ENCODE results near the gene ITPR1.
A peak's percentile ranks its signal among the peaks of the same experiment; 100 is the strongest.

The ITPR1 gene

GRCh38 chr3:4582624-4583023 is 89.5 kb downstream of the ITPR1 start:
- no peak overlapping the region for H3K27ac ChIP-seq (ENCODE audit: extremely low read depth, low read depth, low read length)
- H3K4me1 ChIP-seq (ENCODE audit: control insufficient read depth, insufficient read depth, low read length), result no peaks in the 10 kb centered on the region
- TF ChIP-seq ZXDB (tag by site-specific recombination; IDR thresholded peaks at IDR 0.05), result no peak
- no peak for TF ChIP-seq GLI2 (tag by site-specific recombination; IDR thresholded peaks at IDR 0.05; ENCODE audit: borderline replicate concordance, low read depth)
- TF ChIP-seq ZNF529 (tag by site-specific recombination; IDR thresholded peaks at IDR 0.05; ENCODE audit: insufficient replicate concordance), result no peak
- 0 out of 2 replicates have a peak, but pooled peaks have one; percentile 8 for TF ChIP-seq TRIM28 (IDR thresholded peaks at IDR 0.05; ENCODE audit: borderline replicate concordance, low read length)
- H3K4me3 ChIP-seq (ENCODE audit: low read depth, low read length), result no peak overlapping the region
- ChIA-PET POLR2A (no interaction called here), CTCF (interaction anchor here (0.7 to 0.9 kb wide), 2 partner anchors 65 to 89 kb away, joined by 3 to 4 read pairs; partner anchors contain the start of gene ITPR1)
- H3K36me3 ChIP-seq (ENCODE audit: control insufficient read depth in 2 of 2, insufficient read depth in 1 of 2, low read length in 2 of 2), result no peaks in the 10 kb centered on the region
- H3K9me3 ChIP-seq (ENCODE audit: control insufficient read depth, insufficient read depth, low read depth, low read length), result no peaks in the 10 kb centered on the region

GRCh38 chr3:4583416-4583815 is 90.3 kb downstream of the ITPR1 start:
- ChIA-PET POLR2A (interaction anchor here (0.5 kb wide), 1 partner anchor 28 kb away, joined by 3 read pairs; no protein-coding TSS in a partner anchor), CTCF (interaction anchor here (0.7 kb wide), 1 partner anchor 90 kb away, joined by 4 read pairs; the partner anchor contains the start of gene ITPR1)
- no peaks in the 10 kb centered on the region for H3K9me3 ChIP-seq (ENCODE audit: control insufficient read depth, insufficient read depth, low read depth, low read length)
- TF ChIP-seq ZBTB20 (tag by site-specific recombination; IDR thresholded peaks at IDR 0.05) (0 out of 2 replicates have a peak, but pooled peaks have one; percentile 27), ZNF544 (tag by site-specific recombination; IDR thresholded peaks at IDR 0.05) (no peak), ZNF16 (tag by site-specific recombination; IDR thresholded peaks at IDR 0.05; ENCODE audit: low read depth) (no peak), BCL6B (tag by site-specific recombination; IDR thresholded peaks at IDR 0.05) (peak; percentile 68), ZNF140 (tag by site-specific recombination; IDR thresholded peaks at IDR 0.05) (no peak)
- TF ChIP-seq, protein P1, sequence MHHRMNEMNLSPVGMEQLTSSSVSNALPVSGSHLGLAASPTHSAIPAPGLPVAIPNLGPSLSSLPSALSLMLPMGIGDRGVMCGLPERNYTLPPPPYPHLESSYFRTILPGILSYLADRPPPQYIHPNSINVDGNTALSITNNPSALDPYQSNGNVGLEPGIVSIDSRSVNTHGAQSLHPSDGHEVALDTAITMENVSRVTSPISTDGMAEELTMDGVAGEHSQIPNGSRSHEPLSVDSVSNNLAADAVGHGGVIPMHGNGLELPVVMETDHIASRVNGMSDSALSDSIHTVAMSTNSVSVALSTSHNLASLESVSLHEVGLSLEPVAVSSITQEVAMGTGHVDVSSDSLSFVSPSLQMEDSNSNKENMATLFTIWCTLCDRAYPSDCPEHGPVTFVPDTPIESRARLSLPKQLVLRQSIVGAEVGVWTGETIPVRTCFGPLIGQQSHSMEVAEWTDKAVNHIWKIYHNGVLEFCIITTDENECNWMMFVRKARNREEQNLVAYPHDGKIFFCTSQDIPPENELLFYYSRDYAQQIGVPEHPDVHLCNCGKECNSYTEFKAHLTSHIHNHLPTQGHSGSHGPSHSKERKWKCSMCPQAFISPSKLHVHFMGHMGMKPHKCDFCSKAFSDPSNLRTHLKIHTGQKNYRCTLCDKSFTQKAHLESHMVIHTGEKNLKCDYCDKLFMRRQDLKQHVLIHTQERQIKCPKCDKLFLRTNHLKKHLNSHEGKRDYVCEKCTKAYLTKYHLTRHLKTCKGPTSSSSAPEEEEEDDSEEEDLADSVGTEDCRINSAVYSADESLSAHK (tag by site-specific recombination; IDR thresholded peaks at IDR 0.05), result peak; percentile 47; the same call in 1 of the 2 replicates
- no peaks in the 10 kb centered on the region for H3K36me3 ChIP-seq (ENCODE audit: control insufficient read depth in 2 of 2, insufficient read depth in 1 of 2, low read length in 2 of 2)
- no peaks in the 10 kb centered on the region for H3K4me1 ChIP-seq (ENCODE audit: control insufficient read depth, insufficient read depth, low read length)
- no peak overlapping the region for H3K27ac ChIP-seq (ENCODE audit: extremely low read depth, low read depth, low read length)
- H3K4me3 ChIP-seq (ENCODE audit: low read depth, low read length), result no peak overlapping the region

- no peaks in the 10 kb centered on the region for H3K4me1 ChIP-seq (ENCODE audit: control insufficient read depth, insufficient read depth, low read length)
- H3K36me3 ChIP-seq (ENCODE audit: control insufficient read depth in 2 of 2, insufficient read depth in 1 of 2, low read length in 2 of 2), result no peaks in the 10 kb centered on the region
- no peaks in the 10 kb centered on the region for H3K9me3 ChIP-seq (ENCODE audit: control insufficient read depth, insufficient read depth, low read depth, low read length)
- no peak for TF ChIP-seq ZNF274 (IDR thresholded peaks at IDR 0.05; ENCODE audit: low read length)
- no peak for TF ChIP-seq ZNF274 (tag by site-specific recombination; IDR thresholded peaks at IDR 0.05; ENCODE audit: borderline replicate concordance)
- 0 out of 2 replicates have a peak, but pooled peaks have one; percentile 29 for TF ChIP-seq SCRT2 (tag by site-specific recombination; IDR thresholded peaks at IDR 0.05)
- ChIA-PET CTCF (interaction anchor here (0.6 kb wide), 1 partner anchor 27 kb away, joined by 3 read pairs; no protein-coding TSS in a partner anchor), POLR2A (no interaction called here)
- H3K4me3 ChIP-seq (ENCODE audit: low read depth, low read length), result no peak overlapping the region
- no peak overlapping the region for H3K27ac ChIP-seq (ENCODE audit: extremely low read depth, low read depth, low read length)
These were observed 91.5 kb downstream of the ITPR1 start for GRCh38 chr3:4584456-4585249.

- ChIA-PET POLR2A (no interaction called here), CTCF (no interaction called here)
- Histone ChIP-seq H3K27ac (ENCODE audit: extremely low read depth, low read depth, low read length) (no peak overlapping the region), H3K4me3 (ENCODE audit: low read depth, low read length) (no peak overlapping the region), H3K9me3 (ENCODE audit: control insufficient read depth, insufficient read depth, low read depth, low read length) (no peaks in the 10 kb centered on the region), H3K36me3 (ENCODE audit: control insufficient read depth in 2 of 2, insufficient read depth in 1 of 2, low read length in 2 of 2) (no peaks in the 10 kb centered on the region), H3K4me1 (ENCODE audit: control insufficient read depth, insufficient read depth, low read length) (no peaks in the 10 kb centered on the region)
- TF ChIP-seq ZNF202 (tag by site-specific recombination; IDR thresholded peaks at IDR 0.05; ENCODE audit: borderline replicate concordance), result no peak
These were observed 93.2 kb downstream of the ITPR1 start for GRCh38 chr3:4586381-4586780.

Measured in HEK293 (cell line).